Liver (tissue), 9 donors: ENCODE results near the gene GRM1. TPM values are rescaled to one million over a fixed set of nuclear protein-coding genes. Genes with fewer than 3 reads are reported as not detected.

Experiments
- DNase-seq: peaks from one replicate; pipeline ENCODE4 v3.0.0-alpha.2; 2017; ENCODE audit warnings: low spot score
- H3K27ac ChIP-seq, 2 donors: one replicate each; pipeline ENCODE4 v1.7.0; 2013; ENCODE audit warnings: inconsistent platforms in 2 of 2, low read length in 2 of 2, control low read depth in 1 of 2, low read depth in 1 of 2, mild to moderate bottlenecking in 1 of 2
- H3K27me3 ChIP-seq, 4 donors: one replicate each; pipeline versions ENCODE4 v1.6.1 to v1.7.0; 2013; ENCODE audit warnings: low read length in 3 of 4, inconsistent platforms in 1 of 4, mild to moderate bottlenecking in 1 of 4, moderate library complexity in 1 of 4; ENCODE audit not compliant: control insufficient read depth in 4 of 4, insufficient read depth in 4 of 4
- H3K36me3 ChIP-seq, 4 donors: one replicate each; pipeline versions ENCODE4 v1.6.1 to v1.7.0; 2013; ENCODE audit warnings: low read length in 3 of 4, mild to moderate bottlenecking in 3 of 4, low read depth in 1 of 4, moderate library complexity in 1 of 4; ENCODE audit not compliant: control insufficient read depth in 4 of 4, insufficient read depth in 3 of 4
- H3K4me1 ChIP-seq, 4 donors: one replicate each; pipeline versions ENCODE4 v1.6.1 to v1.7.0; 2013; ENCODE audit warnings: low read length in 3 of 4, mild to moderate bottlenecking in 3 of 4, moderate library complexity in 1 of 4; ENCODE audit not compliant: control insufficient read depth in 4 of 4, insufficient read depth in 4 of 4
- H3K4me3 ChIP-seq, 3 donors: one replicate each; pipeline versions ENCODE4 v1.6.1 to v1.7.0; 2013; ENCODE audit warnings: low read length in 3 of 3, control low read depth in 1 of 3, low read depth in 1 of 3, mild to moderate bottlenecking in 1 of 3
- H3K9ac ChIP-seq, 2 donors: one replicate each; pipeline ENCODE4 v1.7.0; 2013; ENCODE audit warnings: low read length in 2 of 2, mild to moderate bottlenecking in 2 of 2, moderate library complexity in 2 of 2, control low read depth in 1 of 2, low read depth in 1 of 2
- H3K9me3 ChIP-seq, 4 donors: one replicate each; pipeline versions ENCODE4 v1.6.1 to v1.7.0; 2013; ENCODE audit warnings: low read length in 3 of 4; ENCODE audit not compliant: control insufficient read depth in 4 of 4
- ATF3 ChIP-seq: IDR thresholded peaks from 2 replicates; pipeline ENCODE4 v1.6.1; 2016; ENCODE audit warnings: antibody characterized with exemption
- CTCF ChIP-seq: fragments of 150-350 bp; IDR thresholded peaks from 2 replicates; pipeline ENCODE4 v1.5.1; 2017; ENCODE audit warnings: improper control_type of control experiment, low read depth, low read length; ENCODE audit not compliant: missing input control
- EGR1 ChIP-seq, 2 donors: IDR thresholded peaks; 2 replicates each; pipeline ENCODE4 v1.6.1; 2016 to 2018; ENCODE audit warnings: antibody characterized with exemption in 2 of 2, low read depth in 2 of 2
- FOXA1 ChIP-seq: IDR thresholded peaks from 2 replicates; pipeline ENCODE4 v1.6.1; 2016; ENCODE audit warnings: antibody characterized with exemption
- FOXA2 ChIP-seq: IDR thresholded peaks from 2 replicates; pipeline ENCODE4 v1.6.1; 2016; ENCODE audit warnings: antibody characterized with exemption
- GABPA ChIP-seq, 2 donors: IDR thresholded peaks in 1 of 2; conservative IDR thresholded peaks in 1 of 2; 2 replicates each; pipeline ENCODE4 v1.6.1; 2016; ENCODE audit warnings: antibody characterized with exemption in 2 of 2, mild to moderate bottlenecking in 1 of 2, moderate library complexity in 1 of 2
- HNF4A ChIP-seq, 2 donors: conservative IDR thresholded peaks; 2 replicates each; pipeline ENCODE4 v1.6.1; 2016; ENCODE audit warnings: antibody characterized with exemption in 2 of 2, mild to moderate bottlenecking in 2 of 2
- HNF4G ChIP-seq: IDR thresholded peaks from 2 replicates; pipeline ENCODE4 v1.6.1; 2016; ENCODE audit warnings: antibody characterized with exemption
- JUND ChIP-seq, 2 donors: IDR thresholded peaks; 2 replicates each; pipeline ENCODE4 v1.6.1; 2016; ENCODE audit warnings: antibody characterized with exemption in 2 of 2
- MAX ChIP-seq: IDR thresholded peaks from 2 replicates; pipeline ENCODE4 v1.6.1; 2016; ENCODE audit warnings: antibody characterized with exemption
- NR2F2 ChIP-seq: IDR thresholded peaks from 2 replicates; pipeline ENCODE4 v1.6.1; 2016; ENCODE audit warnings: antibody characterized with exemption
- RAD21 ChIP-seq, 2 donors: IDR thresholded peaks; 2 replicates each; pipeline ENCODE4 v1.6.1; 2016; ENCODE audit warnings: antibody characterized with exemption in 2 of 2, mild to moderate bottlenecking in 2 of 2
- RXRA ChIP-seq, 2 donors: IDR thresholded peaks; 2 replicates each; pipeline ENCODE4 v1.6.1; 2017 to 2018; ENCODE audit warnings: antibody characterized with exemption in 2 of 2, mild to moderate bottlenecking in 1 of 2
- SP1 ChIP-seq: IDR thresholded peaks from 2 replicates; pipeline ENCODE4 v1.6.1; 2018; ENCODE audit warnings: antibody characterized with exemption, mild to moderate bottlenecking
- TAF1 ChIP-seq: conservative IDR thresholded peaks from 2 replicates; pipeline ENCODE4 v1.6.1; 2016; ENCODE audit warnings: antibody characterized with exemption, mild to moderate bottlenecking
- YY1 ChIP-seq: IDR thresholded peaks from 2 replicates; pipeline ENCODE4 v1.6.1; 2016; ENCODE audit warnings: antibody characterized with exemption, mild to moderate bottlenecking
- ZBTB33 ChIP-seq: IDR thresholded peaks from 2 replicates; pipeline ENCODE4 v1.6.1; 2016; ENCODE audit warnings: antibody characterized with exemption
- WGBS: extraction: QIAGEN DNeasy Blood & Tissue Kit; methylation state at CpG from one replicate; pipeline ENCODE4 v1.1.7; 2013; 5-methylcytosine and 5-hydroxymethylcytosine counted together
- polyA plus RNA-seq, 2 donors: library from polyadenylated mRNA; stranded (reverse) in 1 of 2; unstranded in 1 of 2; fragments of 200-250 nt in 1 of 2; fragments of >200 nt in 1 of 2; fragmentation: Nextera tagmentation in 1 of 2; extraction: Ambion mirVana in 1 of 2; gene quantifications; one replicate each; pipeline versions ENCODE4 v1.2.1 to v1.2.3, GENCODE V29; 2013 to 2015
- total RNA-seq, 2 donors: library from RNA; depleted of rRNA; stranded (reverse); fragments of >200 nt; gene quantifications; one replicate each; pipeline ENCODE4 v1.2.3, GENCODE V29; 2014
- donor health status: healthy.
- donor health status: healthy.
- donor health status: healthy.
- donor health status: healthy.
- donor health status: healthy.

GRM1 gene
- total and polyA plus RNA-seq, 4 donors, result under 0.01 to 0.05 (median 0.01) TPM; not detected in 1

GRCh38 chr6:146224988-146225387 is 196.1 kb downstream of the GRM1 start:
- no peak for DNase-seq
- 75% methylated on average over 5 of the region's 5 CpGs for WGBS

GRCh38 chr6:146240322-146240721 is 211.5 kb downstream of the GRM1 start:
- Histone ChIP-seq H3K27ac (no peak overlapping the region), H3K4me1 (no peaks in the 10 kb centered on the region), H3K9me3 (peaks cover 0 to 2% (median 0%) of the 10 kb centered on the region in 4 donors), H3K4me3 (no peak overlapping the region), H3K27me3 (no peaks in the 10 kb centered on the region), H3K36me3 (no peaks in the 10 kb centered on the region), H3K9ac (no peak overlapping the region)
- TF ChIP-seq HNF4A (conservative IDR thresholded peaks at IDR 0.05) (no peak), NR2F2 (no peak), JUND (IDR thresholded peaks at IDR 0.05) (no peak), GABPA (IDR thresholded peaks at IDR 0.05 in 1 of 2, conservative IDR thresholded peaks at IDR 0.05 in 1 of 2) (no peak), TAF1 (no peak), YY1 (no peak), FOXA2 (no peak), CTCF (no peak), SP1 (no peak), MAX (no peak), EGR1 (IDR thresholded peaks at IDR 0.05; ENCODE audit: low read depth in 2 of 2) (no peak), ZBTB33 (no peak), RXRA (IDR thresholded peaks at IDR 0.05) (no peak), RAD21 (IDR thresholded peaks at IDR 0.05) (no peak), HNF4G (no peak), ATF3 (no peak)
- 84% methylated on average over 1 of the region's 1 CpG for WGBS
- DNase-seq, result no peak

More at GRCh38 chr6:146224988-146225387, 196.1 kb downstream of the GRM1 start:
- Histone ChIP-seq H3K4me1 (no peaks in the 10 kb centered on the region), H3K4me3 (no peak overlapping the region), H3K27ac (no peak overlapping the region), H3K27me3 (peaks cover 0 to 3% (median 0%) of the 10 kb centered on the region in 4 donors), H3K9ac (no peak overlapping the region), H3K36me3 (no peaks in the 10 kb centered on the region), H3K9me3 (no peaks in the 10 kb centered on the region)
- TF ChIP-seq HNF4A (conservative IDR thresholded peaks at IDR 0.05) (no peak), FOXA1 (no peak)
